Karpas-422 (cell line): Measurements from ENCODE around the gene PLXDC2. TPM values are rescaled to one million over a fixed set of nuclear protein-coding genes. Genes with fewer than 3 reads are reported as not detected.

Experiments
- DNase-seq: peaks from one replicate; pipeline ENCODE4 v3.0.0-alpha.2; 2015
- H2AFZ ChIP-seq: fragments of 200-600 bp; sonication (generic); 2 replicates; pipeline ENCODE4 v1.6.1; 2014; ENCODE audit warnings: antibody characterized with exemption, low read length, mixed read lengths
- H3K27ac ChIP-seq: fragments of 200-600 bp; sonication (generic); 2 replicates; pipeline ENCODE4 v1.5.1; 2014; ENCODE audit warnings: mild to moderate bottlenecking, low read length, moderate library complexity
- H3K27me3 ChIP-seq: fragments of 200-600 bp; sonication (generic); 2 replicates; pipeline ENCODE4 v1.6.1; 2014; ENCODE audit warnings: low read length, mixed read lengths
- H3K36me3 ChIP-seq: fragments of 200-600 bp; sonication (generic); 2 replicates; pipeline ENCODE4 v1.6.1; 2014; ENCODE audit warnings: low read length, mixed read lengths; ENCODE audit not compliant: insufficient read depth
- H3K4me1 ChIP-seq: fragments of 200-600 bp; sonication (generic); 2 replicates; pipeline ENCODE4 v1.6.1; 2014; ENCODE audit warnings: mild to moderate bottlenecking, low read length, mixed read lengths
- H3K4me2 ChIP-seq: fragments of 200-600 bp; sonication (generic); 2 replicates; pipeline ENCODE4 v1.6.1; 2014; ENCODE audit warnings: low read length, low read depth, mild to moderate bottlenecking; ENCODE audit not compliant: poor library complexity, severe bottlenecking
- H3K4me3 ChIP-seq: fragments of 200-600 bp; sonication (generic); 2 replicates; pipeline ENCODE4 v1.5.1; 2014; ENCODE audit warnings: mild to moderate bottlenecking, antibody characterized with exemption, low read length, mixed read lengths
- H3K79me2 ChIP-seq: fragments of 200-600 bp; sonication (generic); 2 replicates; pipeline ENCODE4 v1.6.1; 2014; ENCODE audit warnings: mild to moderate bottlenecking, low read length, mixed read lengths
- H3K9ac ChIP-seq: fragments of 200-600 bp; sonication (generic); 2 replicates; pipeline ENCODE4 v1.6.0; 2014; ENCODE audit warnings: low read length
- H3K9me2 ChIP-seq: fragments of 200-600 bp; sonication (generic), shearing (Covaris generic); replicated peaks from 2 replicates; pipeline ENCODE4 v1.6.0; 2014; ENCODE audit warnings: mild to moderate bottlenecking, low read length, moderate library complexity; ENCODE audit not compliant: insufficient read depth
- H3K9me3 ChIP-seq: fragments of 300-700, 200-600 bp; sonication (generic); 2 replicates; pipeline ENCODE4 v1.6.1; 2014; ENCODE audit warnings: low read length, mixed read lengths
- H4K20me1 ChIP-seq: fragments of 200-600 bp; sonication (generic); 2 replicates; pipeline ENCODE4 v1.6.1; 2014; ENCODE audit warnings: mild to moderate bottlenecking, antibody characterized with exemption, low read length, low read depth; ENCODE audit not compliant: insufficient read depth
- total RNA-seq: library from RNA; depleted of rRNA; stranded (reverse); fragments of >200 nt; shearing (Covaris generic); gene quantifications from 2 replicates; pipeline ENCODE4 v1.2.3, GENCODE V29; 2014; ENCODE audit warnings: low replicate concordance

PLXDC2 gene
- total RNA-seq, 1 experiment from 2014 or later: not detected

DNA sequence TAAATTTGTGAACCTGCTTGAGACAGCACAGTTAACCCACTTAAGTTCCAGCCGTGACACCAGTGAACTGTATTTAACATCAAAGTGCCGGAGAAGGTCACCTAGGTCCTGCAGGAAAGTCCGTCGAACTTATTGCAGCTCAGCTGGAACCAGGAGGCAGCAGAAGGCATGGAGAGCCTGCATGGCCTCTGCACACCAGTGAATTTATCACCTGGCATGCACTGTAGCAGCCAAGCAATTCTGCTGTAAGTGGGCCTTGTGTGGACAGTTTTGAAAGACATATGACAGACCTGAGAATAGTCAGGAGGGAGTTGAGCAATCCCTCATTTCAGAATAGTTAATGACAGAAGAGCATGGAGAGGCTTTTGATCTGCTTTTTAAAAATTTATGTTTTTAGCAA is 108.8 kb downstream of the PLXDC2 start:
- H2AFZ ChIP-seq: no peak overlapping the region
- no peak overlapping the region for H3K27ac ChIP-seq
- H3K9me2 ChIP-seq: no peaks in the 10 kb centered on the region
- H3K4me2 ChIP-seq: no peak overlapping the region
- no peak overlapping the region for H3K9ac ChIP-seq
- DNase-seq: no peak
- peaks cover 6% of the 10 kb centered on the region for H3K9me3 ChIP-seq
- H4K20me1 ChIP-seq: no peaks in the 10 kb centered on the region
- no peaks in the 10 kb centered on the region for H3K79me2 ChIP-seq
- no peaks in the 10 kb centered on the region for H3K4me1 ChIP-seq
- no peaks in the 10 kb centered on the region for H3K36me3 ChIP-seq
- no peak overlapping the region for H3K4me3 ChIP-seq
- H3K27me3 ChIP-seq: no peaks in the 10 kb centered on the region

DNA sequence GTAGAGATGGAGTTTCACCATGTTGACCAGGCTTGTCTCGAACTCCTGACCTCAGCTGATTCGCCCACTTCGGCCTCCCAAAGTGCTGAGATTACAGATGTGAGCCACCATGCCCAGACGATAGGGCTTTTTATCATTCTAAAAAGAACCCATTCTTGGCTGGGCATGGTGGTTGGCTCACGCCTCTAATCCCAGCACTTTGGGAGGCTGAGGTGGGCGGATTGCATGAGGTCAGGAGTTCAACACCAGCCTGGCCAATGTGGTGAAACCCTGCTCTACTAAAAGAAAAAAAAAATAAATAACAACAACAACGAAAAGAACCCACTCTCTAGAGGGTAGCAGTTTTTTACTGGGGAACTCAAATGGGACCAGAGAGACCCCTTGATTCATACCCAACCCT is 112.7 kb downstream of the PLXDC2 start:
- Histone ChIP-seq H3K9me2 (no peaks in the 10 kb centered on the region), H3K9me3 (peaks cover 6% of the 10 kb centered on the region; the same call in 1 of the 2 replicates), H3K27ac (no peak overlapping the region), H2AFZ (no peak overlapping the region), H3K9ac (no peak overlapping the region), H3K4me2 (no peak overlapping the region), H3K4me3 (no peak overlapping the region), H4K20me1 (no peaks in the 10 kb centered on the region), H3K36me3 (no peaks in the 10 kb centered on the region), H3K79me2 (no peaks in the 10 kb centered on the region), H3K27me3 (no peaks in the 10 kb centered on the region), H3K4me1 (no peaks in the 10 kb centered on the region)
- DNase-seq: no peak

DNA sequence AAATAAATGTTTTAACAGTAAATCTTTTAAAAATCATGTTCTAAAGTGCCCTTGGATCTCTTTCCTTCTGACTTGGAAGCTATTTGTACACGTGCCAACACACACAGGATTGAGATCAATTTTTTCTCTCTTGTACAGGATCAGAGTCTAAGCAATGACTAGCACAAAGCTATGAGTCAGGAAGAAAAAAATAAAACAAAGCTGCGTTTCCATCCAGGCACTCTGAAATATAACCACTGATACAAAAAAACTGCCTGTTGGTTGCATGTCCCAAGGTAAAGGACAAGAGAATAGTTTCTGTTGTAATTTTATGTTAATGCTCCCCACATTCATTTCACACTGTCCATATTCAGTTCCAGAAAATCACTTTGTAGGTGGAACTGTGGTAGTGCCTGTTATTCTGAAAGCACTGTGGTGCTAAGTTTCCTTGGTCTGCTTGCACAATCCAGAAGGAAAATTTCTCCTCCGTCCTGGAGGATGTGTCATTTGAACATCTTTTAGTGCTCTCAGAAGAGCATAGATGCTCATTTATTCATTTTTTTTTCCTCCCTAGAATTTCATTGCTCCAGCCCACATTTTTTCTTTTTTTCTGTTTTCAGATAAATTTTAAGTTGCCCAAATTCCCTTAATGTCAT is 113.4 kb downstream of the PLXDC2 start:
- no peak overlapping the region for H3K4me2 ChIP-seq

DNA sequence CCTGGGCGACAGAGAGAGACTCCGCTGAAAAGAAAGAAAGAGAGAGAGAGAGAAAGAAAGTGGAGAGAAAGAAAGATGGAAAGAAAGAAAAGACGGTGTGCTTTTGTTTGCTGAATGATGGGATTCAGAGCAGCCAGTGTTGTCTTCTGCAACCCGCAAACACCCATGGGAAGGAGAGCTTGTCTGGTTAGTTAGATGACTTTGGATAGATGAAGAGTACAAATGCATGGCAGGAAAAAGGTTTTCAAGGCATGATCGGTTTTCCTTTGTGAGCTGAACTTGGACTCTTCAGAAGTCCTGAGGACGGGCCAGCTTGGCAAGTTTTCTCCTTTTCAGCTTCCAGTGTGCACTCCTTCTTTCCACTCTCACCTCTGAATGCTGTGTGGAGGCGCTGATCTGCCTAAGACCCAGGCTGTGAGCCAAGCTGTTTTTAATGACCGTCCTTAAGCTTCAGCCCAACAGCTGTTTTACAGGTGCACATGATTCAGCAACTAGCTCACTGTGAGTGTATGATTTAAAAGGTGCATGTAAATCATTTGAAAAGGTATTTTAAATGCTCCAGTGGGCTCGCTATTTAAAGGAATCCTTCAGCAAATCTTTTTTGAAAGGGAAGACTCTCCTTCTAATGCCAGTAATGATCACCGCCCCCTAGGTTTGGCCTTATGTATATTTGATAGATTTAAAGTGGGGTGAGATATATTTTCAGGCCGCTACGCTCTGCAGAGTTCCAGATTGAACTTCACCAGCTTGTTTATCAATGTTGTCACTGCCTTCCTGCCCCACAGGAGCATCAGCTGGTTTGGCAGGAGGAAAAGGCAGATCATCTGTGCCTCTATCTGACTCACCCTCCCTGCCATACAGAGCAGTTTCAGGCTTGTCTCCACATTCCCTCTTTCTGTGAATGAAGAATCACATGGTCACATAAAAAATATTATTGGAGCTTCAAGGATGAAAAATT is 115.0 kb downstream of the PLXDC2 start:
- H4K20me1 ChIP-seq: no peaks in the 10 kb centered on the region
- H3K27ac ChIP-seq: no peak overlapping the region
- H3K27me3 ChIP-seq: no peaks in the 10 kb centered on the region
- H3K4me2 ChIP-seq: no peak overlapping the region
- no peak overlapping the region for H3K9ac ChIP-seq
- DNase-seq: no peak
- H3K4me1 ChIP-seq: no peaks in the 10 kb centered on the region
- H3K36me3 ChIP-seq: no peaks in the 10 kb centered on the region
- no peak overlapping the region for H3K4me3 ChIP-seq
- H3K9me2 ChIP-seq: no peaks in the 10 kb centered on the region
- 0 out of 2 replicates have a peak, but pooled peaks cover 4% of the 10 kb centered on the region for H3K9me3 ChIP-seq
- H2AFZ ChIP-seq: no peak overlapping the region
- no peaks in the 10 kb centered on the region for H3K79me2 ChIP-seq

More for the DNA sequence above, 113.4 kb downstream of the PLXDC2 start:
- Histone ChIP-seq H2AFZ (no peak overlapping the region), H3K9ac (no peak overlapping the region), H3K27ac (no peak overlapping the region), H3K27me3 (no peaks in the 10 kb centered on the region), H3K9me2 (no peaks in the 10 kb centered on the region), H3K36me3 (no peaks in the 10 kb centered on the region), H3K4me3 (no peak overlapping the region), H3K79me2 (no peaks in the 10 kb centered on the region), H4K20me1 (no peaks in the 10 kb centered on the region), H3K4me1 (no peaks in the 10 kb centered on the region), H3K9me3 (0 out of 2 replicates have a peak, but pooled peaks cover 6% of the 10 kb centered on the region)
- no peak for DNase-seq

DNA sequence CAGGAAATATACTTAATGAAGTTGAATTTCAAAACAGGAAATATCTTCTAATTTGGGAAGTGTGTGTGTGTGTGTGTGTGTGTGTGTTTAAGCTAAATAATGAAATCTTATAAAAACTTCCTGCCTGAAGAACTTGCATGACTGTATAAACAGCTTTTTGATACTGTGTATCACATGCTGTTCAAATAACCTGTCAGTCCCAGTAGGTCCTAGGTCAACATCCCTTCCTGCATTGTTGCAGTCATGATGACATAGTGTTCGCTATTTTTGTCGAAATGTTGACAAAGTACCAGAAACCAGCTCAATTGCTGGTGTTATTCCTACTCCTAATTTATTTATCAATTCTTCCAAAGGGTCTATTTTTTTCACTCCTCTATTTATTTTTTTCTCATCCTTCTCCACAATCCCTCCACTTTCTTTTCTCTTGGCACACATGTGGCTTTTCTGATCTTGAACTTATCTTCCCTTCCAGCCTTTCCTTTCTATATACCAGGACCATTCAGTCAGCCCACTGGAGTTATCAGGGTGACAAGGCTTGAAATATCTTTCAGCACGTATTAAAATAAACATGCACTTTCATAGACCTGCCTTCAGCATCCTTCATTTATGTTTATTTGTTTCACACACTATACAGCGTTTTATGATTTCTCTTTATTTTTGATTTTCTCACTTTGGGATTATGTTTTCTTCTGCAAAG is 115.8 kb downstream of the PLXDC2 start:
- Histone ChIP-seq H3K4me1 (no peaks in the 10 kb centered on the region), H3K9ac (no peak overlapping the region), H3K27ac (no peak overlapping the region), H3K36me3 (no peaks in the 10 kb centered on the region), H2AFZ (no peak overlapping the region), H3K4me3 (no peak overlapping the region), H3K9me3 (peaks cover 2% of the 10 kb centered on the region; the same call in 1 of the 2 replicates), H3K79me2 (no peaks in the 10 kb centered on the region), H4K20me1 (no peaks in the 10 kb centered on the region), H3K27me3 (no peaks in the 10 kb centered on the region), H3K9me2 (no peaks in the 10 kb centered on the region), H3K4me2 (no peak overlapping the region)
- DNase-seq: no peak

DNA sequence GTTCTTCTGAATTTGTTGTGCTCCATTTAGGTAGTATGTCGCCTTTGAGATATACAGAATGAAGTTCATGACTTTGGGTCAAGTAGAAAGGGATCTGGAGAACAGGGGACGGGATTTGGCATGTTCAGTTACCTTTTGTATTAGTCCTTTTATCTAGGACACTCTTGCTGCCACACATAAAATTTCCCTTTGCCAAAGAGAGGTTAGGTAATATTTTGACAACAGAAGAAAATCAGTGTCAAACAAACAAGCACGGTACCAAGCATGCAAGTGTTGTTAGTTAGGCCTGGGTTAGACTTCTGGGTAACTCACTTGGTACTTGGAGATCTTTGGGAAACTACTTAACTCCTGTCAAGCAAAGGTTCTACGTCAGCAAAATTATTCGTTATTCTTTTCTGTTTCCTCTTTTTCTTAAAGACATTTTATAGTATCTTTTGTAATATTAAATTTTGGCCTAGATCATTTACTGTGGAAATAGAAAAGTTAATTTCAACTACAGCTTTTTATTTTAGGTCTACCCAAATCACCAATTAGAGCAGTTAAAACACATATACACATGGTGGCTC is 116.7 kb downstream of the PLXDC2 start:
- no peak overlapping the region for H2AFZ ChIP-seq
- H4K20me1 ChIP-seq: no peaks in the 10 kb centered on the region
- no peak overlapping the region for H3K4me3 ChIP-seq
- H3K9me2 ChIP-seq: no peaks in the 10 kb centered on the region
- peaks cover 4% of the 10 kb centered on the region; the same call in 1 of the 2 replicates for H3K9me3 ChIP-seq
- H3K4me1 ChIP-seq: no peaks in the 10 kb centered on the region
- H3K4me2 ChIP-seq: no peak overlapping the region
- no peak for DNase-seq
- H3K79me2 ChIP-seq: no peaks in the 10 kb centered on the region
- H3K27ac ChIP-seq: no peak overlapping the region
- no peaks in the 10 kb centered on the region for H3K36me3 ChIP-seq
- no peak overlapping the region for H3K9ac ChIP-seq
- no peaks in the 10 kb centered on the region for H3K27me3 ChIP-seq

DNA sequence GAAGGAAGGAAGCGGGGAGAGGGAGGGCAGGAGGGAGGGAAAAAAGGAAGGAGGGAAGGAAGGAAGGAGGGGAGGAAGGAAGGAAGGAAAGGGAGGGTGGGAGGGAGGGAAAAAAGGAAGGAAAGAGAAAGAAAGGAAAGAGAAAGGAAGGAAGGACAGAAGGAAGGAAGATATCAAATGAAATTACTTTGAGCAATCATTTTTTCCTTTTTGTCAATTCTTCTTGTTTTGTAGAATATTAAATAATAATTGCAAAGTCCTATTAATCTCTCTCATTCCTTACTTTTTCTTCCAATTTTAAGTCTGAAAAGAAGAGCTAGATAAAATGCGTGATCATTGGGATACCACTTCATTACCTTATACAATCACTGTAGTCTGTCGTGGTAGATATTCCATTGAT is 117.5 kb downstream of the PLXDC2 start:
- H3K36me3 ChIP-seq: no peaks in the 10 kb centered on the region
- H3K4me2 ChIP-seq: no peak overlapping the region
- H3K9me3 ChIP-seq: peaks cover 9% of the 10 kb centered on the region; the same call in 1 of the 2 replicates
- no peaks in the 10 kb centered on the region for H4K20me1 ChIP-seq
- no peaks in the 10 kb centered on the region for H3K4me1 ChIP-seq
- H3K79me2 ChIP-seq: no peaks in the 10 kb centered on the region
- DNase-seq: no peak
- H2AFZ ChIP-seq: no peak overlapping the region
- no peak overlapping the region for H3K4me3 ChIP-seq
- no peak overlapping the region for H3K9ac ChIP-seq
- H3K9me2 ChIP-seq: no peaks in the 10 kb centered on the region
- H3K27me3 ChIP-seq: no peaks in the 10 kb centered on the region
- H3K27ac ChIP-seq: no peak overlapping the region
